H9 (cell line): ENCODE data around the gene HOXD4. TPM values are rescaled to one million over a fixed set of nuclear protein-coding genes. Genes with fewer than 3 reads are reported as not detected.

Experiments
- DNase-seq: peaks from one replicate; pipeline ENCODE4 v3.0.0-alpha.2; 2017
- H2AFZ ChIP-seq: one replicate; pipeline ENCODE4 v1.6.1; 2013; ENCODE audit warnings: mild to moderate bottlenecking, low read length, control low read depth, moderate library complexity
- H2AK5ac ChIP-seq: 2 replicates; pipeline ENCODE4 v1.6.1; 2013; ENCODE audit warnings: low read length, control low read depth, mixed read lengths; ENCODE audit not compliant: insufficient read length
- H2BK120ac ChIP-seq: one replicate; pipeline ENCODE4 v1.6.1; 2013; ENCODE audit warnings: low read depth, mild to moderate bottlenecking, low read length, control low read depth, inconsistent platforms; ENCODE audit not compliant: poor library complexity, severe bottlenecking
- H2BK12ac ChIP-seq: 2 replicates; pipeline ENCODE4 v1.6.1; 2013; ENCODE audit warnings: low read length, control low read depth, mixed read lengths, low read depth; ENCODE audit not compliant: insufficient read length
- H2BK15ac ChIP-seq: 2 replicates; pipeline ENCODE4 v1.6.1; 2013; ENCODE audit warnings: low read depth, low read length, control low read depth
- H2BK20ac ChIP-seq: one replicate; pipeline ENCODE4 v1.6.1; 2013; ENCODE audit warnings: low read depth, mild to moderate bottlenecking, low read length, control low read depth, inconsistent platforms; ENCODE audit not compliant: poor library complexity, severe bottlenecking
- H2BK5ac ChIP-seq: 2 replicates; pipeline ENCODE4 v1.6.1; 2013; ENCODE audit warnings: low read length, control low read depth, mixed read lengths; ENCODE audit not compliant: insufficient read length
- H3K14ac ChIP-seq: 2 replicates; pipeline ENCODE4 v1.6.1; 2013; ENCODE audit warnings: low read length, control low read depth; ENCODE audit not compliant: insufficient read depth
- H3K18ac ChIP-seq: 2 replicates; pipeline ENCODE4 v1.6.1; 2013; ENCODE audit warnings: low read depth, mild to moderate bottlenecking, mixed read lengths, low read length, control low read depth; ENCODE audit not compliant: insufficient read length
- H3K23ac ChIP-seq: 2 replicates; pipeline ENCODE4 v1.6.1; 2013; ENCODE audit warnings: low read length, control low read depth, mixed read lengths, low read depth; ENCODE audit not compliant: insufficient read length
- H3K23me2 ChIP-seq: 2 replicates; pipeline ENCODE4 v1.6.1; 2013; ENCODE audit warnings: low read depth, mild to moderate bottlenecking, mixed read lengths, low read length, control low read depth; ENCODE audit not compliant: insufficient read length, poor library complexity, severe bottlenecking
- H3K27ac ChIP-seq: 2 replicates; pipeline ENCODE4 v1.5.1; 2013; ENCODE audit warnings: low read length, control low read depth, mixed read lengths, low read depth; ENCODE audit not compliant: insufficient read length
- H3K27me3 ChIP-seq: 2 replicates; pipeline ENCODE4 v1.6.1; 2013; ENCODE audit warnings: low read length, control low read depth, inconsistent platforms; ENCODE audit not compliant: insufficient read depth
- H3K4ac ChIP-seq: 2 replicates; pipeline ENCODE4 v1.6.1; 2013; ENCODE audit warnings: low read depth, mild to moderate bottlenecking, control low read depth, inconsistent platforms, low read length, moderate library complexity
- H3K4me1 ChIP-seq: 2 replicates; pipeline ENCODE4 v1.6.1; 2013; ENCODE audit warnings: low read length, control low read depth, inconsistent platforms; ENCODE audit not compliant: insufficient read depth
- H3K4me2 ChIP-seq: 2 replicates; pipeline ENCODE4 v1.6.1; 2013; ENCODE audit warnings: low read length, control low read depth, mixed read lengths; ENCODE audit not compliant: insufficient read length, insufficient read depth
- H3K56ac ChIP-seq: 2 replicates; pipeline ENCODE4 v1.6.1; 2013; ENCODE audit warnings: low read depth, mild to moderate bottlenecking, mixed read lengths, low read length, control low read depth; ENCODE audit not compliant: insufficient read length
- H3K79me1 ChIP-seq: 2 replicates; pipeline ENCODE4 v1.6.1; 2013; ENCODE audit warnings: low read depth, mild to moderate bottlenecking, moderate library complexity, low read length, control low read depth, inconsistent platforms; ENCODE audit not compliant: insufficient read depth, poor library complexity, severe bottlenecking
- H3K79me2 ChIP-seq: 2 replicates; pipeline ENCODE4 v1.6.1; 2013; ENCODE audit warnings: low read length, control low read depth, inconsistent platforms; ENCODE audit not compliant: insufficient read depth
- H3K9ac ChIP-seq: 2 replicates; pipeline ENCODE4 v1.6.1; 2013; ENCODE audit warnings: low read length, control low read depth, mixed read lengths; ENCODE audit not compliant: insufficient read length; ENCODE audit errors: extremely low read depth
- H3K9me3 ChIP-seq: one replicate; pipeline ENCODE4 v1.6.1; 2013; ENCODE audit warnings: low read depth, low read length, inconsistent platforms; ENCODE audit not compliant: control insufficient read depth
- H3T11ph ChIP-seq: one replicate; pipeline ENCODE4 v1.6.1; 2013; ENCODE audit warnings: mild to moderate bottlenecking, low read length, control low read depth, inconsistent platforms
- H4K20me1 ChIP-seq: one replicate; pipeline ENCODE4 v1.6.1; 2013; ENCODE audit not compliant: control insufficient read depth, insufficient read length, insufficient read depth
- H4K5ac ChIP-seq: 2 replicates; pipeline ENCODE4 v1.6.1; 2013; ENCODE audit warnings: low read depth, mild to moderate bottlenecking, mixed read lengths, low read length, control low read depth; ENCODE audit not compliant: insufficient read length
- H4K8ac ChIP-seq: replicated peaks from 2 replicates; pipeline ENCODE4 v1.6.1; 2013; ENCODE audit warnings: low read length, control low read depth, mixed read lengths, low read depth; ENCODE audit not compliant: insufficient read length
- H4K91ac ChIP-seq: 2 replicates; pipeline ENCODE4 v1.6.1; 2013; ENCODE audit warnings: low read depth, mild to moderate bottlenecking, moderate library complexity, mixed read lengths, low read length, control low read depth; ENCODE audit not compliant: insufficient read length
- H3K27ac Mint-ChIP-seq, 3 experiments: 2 replicates in 2 of 3; 3 replicates in 1 of 3; pipeline ENCODE4 v1.8.0; 2020 to 2021; ENCODE audit warnings: mixed read lengths in 3 of 3, mild to moderate bottlenecking in 1 of 3, moderate library complexity in 1 of 3
- H3K27me3 Mint-ChIP-seq: 2 replicates; pipeline ENCODE4 v1.8.0; 2021; ENCODE audit warnings: low read depth, mild to moderate bottlenecking, moderate library complexity, mixed read lengths
- H3K36me3 Mint-ChIP-seq, 3 experiments: 2 replicates in 2 of 3; 3 replicates in 1 of 3; pipeline ENCODE4 v1.8.0; 2020 to 2021; ENCODE audit warnings: low read depth in 3 of 3, mixed read lengths in 3 of 3; ENCODE audit not compliant: insufficient read depth in 1 of 3
- H3K4me1 Mint-ChIP-seq, 2 experiments: 2 replicates each; pipeline ENCODE4 v1.8.0; 2020; ENCODE audit warnings: mixed read lengths in 2 of 2
- H3K4me3 Mint-ChIP-seq, 2 experiments: 2 replicates in 1 of 2; 3 replicates in 1 of 2; pipeline ENCODE4 v1.8.0; 2020 to 2021; ENCODE audit warnings: mild to moderate bottlenecking in 2 of 2, mixed read lengths in 2 of 2, moderate library complexity in 1 of 2
- H3K9me3 Mint-ChIP-seq, 2 experiments: 2 replicates in 1 of 2; 3 replicates in 1 of 2; pipeline ENCODE4 v1.8.0; 2020; ENCODE audit warnings: mild to moderate bottlenecking in 2 of 2, mixed read lengths in 2 of 2, moderate library complexity in 1 of 2
- CTCF ChIP-seq: fragments of 200-600 bp; sonication (generic); conservative IDR thresholded peaks from 3 replicates; pipeline ENCODE4 v1.8.0; 2021; ENCODE audit warnings: antibody characterized with exemption, mild to moderate bottlenecking
- WGBS: extraction: QIAGEN DNeasy Blood & Tissue Kit; methylation state at CpG from one replicate; pipeline ENCODE4 v1.1.7; 2013; ENCODE audit warnings: missing lambda C conversion rate, low lambda C conversion rate, mixed read lengths; ENCODE audit not compliant: insufficient read length; ENCODE audit errors: extremely low coverage; 5-methylcytosine and 5-hydroxymethylcytosine counted together
- total RNA-seq: library from RNA; stranded (reverse); gene quantifications from 2 replicates; pipeline ENCODE4 v1.2.1, GENCODE V29; 2021

Gene HOXD4
- total RNA-seq, 1 experiment from 2014 or later = not detected

- Histone ChIP-seq H2BK15ac (no peak overlapping the region), H2BK12ac (no peak overlapping the region), H3K14ac (no peak overlapping the region), H3K9me3 (no peaks in the 10 kb centered on the region), H2AK5ac (no peak overlapping the region), H3K9ac (no peak overlapping the region), H3K27ac (no peak overlapping the region), H4K8ac (no peak overlapping the region), H3K79me2 (no peaks in the 10 kb centered on the region), H3K4ac (no peak overlapping the region), H3K4me1 (no peaks in the 10 kb centered on the region), H3T11ph (no peak overlapping the region), H2AFZ (no peak overlapping the region), H4K20me1 (peaks cover 4% of the 10 kb centered on the region), H3K23me2 (peaks cover 2% of the 10 kb centered on the region), H3K23ac (no peak overlapping the region), H2BK120ac (no peak overlapping the region), H4K5ac (no peak overlapping the region), H2BK20ac (no peak overlapping the region), H4K91ac (no peak overlapping the region), H3K27me3 (peaks cover 98% of the 10 kb centered on the region), H3K56ac (no peak overlapping the region), H3K4me2 (no peak overlapping the region), H2BK5ac (no peak overlapping the region), H3K18ac (no peak overlapping the region), H3K79me1 (no peaks in the 10 kb centered on the region)
- WGBS = no CpG with 5 or more reads among the region's 26 CpGs
- peaks cover 0 to 3% (median 0%) of the 10 kb centered on the region in 3 experiments; a peak in 2 of 7 replicates for H3K36me3 Mint-ChIP-seq
- H3K27ac Mint-ChIP-seq = no peak overlapping the region
- H3K4me1 Mint-ChIP-seq = peaks cover 0 to 13% of the 10 kb centered on the region in 2 experiments; a peak in 2 of 4 replicates
- H3K9me3 Mint-ChIP-seq = peaks cover 10 to 21% of the 10 kb centered on the region in 2 experiments
- H3K4me3 Mint-ChIP-seq = no peak overlapping the region
- peaks cover 100% of the 10 kb centered on the region for H3K27me3 Mint-ChIP-seq
- no peak for TF ChIP-seq CTCF
- peak; percentile 43 for DNase-seq
Measured at GRCh38 chr2:176114120-176114929, 37.0 kb upstream of the HOXD4 start.
